SK-N-SH (cell line): ENCODE data around the gene NKD1.

Source experiments
- EZH2phosphoT487 ChIP-seq: fragments of 200-600 bp; sonication (generic); IDR thresholded peaks from 2 replicates; pipeline ENCODE4 v1.6.1; 2017; ENCODE audit warnings: low read depth, mixed run types, mild to moderate bottlenecking, antibody characterized with exemption, moderate library complexity, borderline replicate concordance
- RAD21 ChIP-seq: IDR thresholded peaks from 2 replicates; pipeline ENCODE4 v1.6.1; 2012; ENCODE audit warnings: mild to moderate bottlenecking, low read length

- TF ChIP-seq RAD21 (no peak), EZH2phosphoT487 (no peak)
Observed at GRCh38 chr16:50637716-50638602, 89.8 kb downstream of the NKD1 start.
